ENCODE results near the gene PKM. TPM values are rescaled to one million over a fixed set of nuclear protein-coding genes. Genes with fewer than 3 reads are reported as not detected.

Gene PKM
- polyA plus RNA-seq, 4 donors: 599 to 668 (median 642) TPM

- no peak for DNase-seq (ENCODE audit: low read depth in 4 of 4, low spot score in 3 of 4)
Observed at GRCh38 chr15:72162569-72162968, 68.4 kb downstream of the PKM start.

DNA sequence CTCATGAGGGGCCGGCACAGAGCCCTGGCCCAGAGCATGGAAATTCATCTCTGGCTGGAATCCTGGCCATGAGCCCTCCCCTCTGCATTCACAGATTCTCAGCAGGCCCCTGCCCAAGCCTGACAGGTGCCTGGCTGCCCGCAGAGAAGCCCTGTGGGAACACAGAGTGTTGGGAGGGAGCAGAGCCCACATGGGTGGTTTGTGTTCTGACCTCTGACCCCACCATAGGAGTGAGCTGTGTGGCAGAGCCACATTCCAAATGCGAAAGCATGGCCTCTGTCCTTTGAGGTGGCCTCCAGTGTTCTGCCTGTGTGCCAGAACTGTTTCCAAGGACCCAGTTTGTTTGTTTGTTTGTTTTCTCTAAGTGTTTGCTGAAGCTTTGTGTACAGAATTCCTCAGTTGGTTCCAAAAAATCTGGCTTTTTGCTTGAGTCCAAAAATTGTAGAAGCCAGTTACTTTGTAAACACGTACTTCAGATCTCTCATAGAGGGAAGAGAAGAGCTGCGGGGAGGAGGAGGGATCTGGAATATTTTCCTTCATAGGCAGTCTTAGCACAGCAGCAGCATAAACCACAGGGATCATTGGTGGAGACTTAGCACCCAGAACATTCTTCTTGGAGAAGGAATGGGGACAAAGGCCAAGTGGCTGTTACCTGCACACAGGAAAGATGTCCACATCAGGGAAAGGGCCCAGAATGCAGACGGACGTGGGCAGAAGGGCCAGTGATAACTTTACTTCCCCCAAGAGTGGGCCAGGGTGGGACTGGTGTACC lies 69.4 kb downstream of the PKM start:
- no peak for DNase-seq (ENCODE audit: low read depth in 4 of 4, low spot score in 3 of 4)

DNA sequence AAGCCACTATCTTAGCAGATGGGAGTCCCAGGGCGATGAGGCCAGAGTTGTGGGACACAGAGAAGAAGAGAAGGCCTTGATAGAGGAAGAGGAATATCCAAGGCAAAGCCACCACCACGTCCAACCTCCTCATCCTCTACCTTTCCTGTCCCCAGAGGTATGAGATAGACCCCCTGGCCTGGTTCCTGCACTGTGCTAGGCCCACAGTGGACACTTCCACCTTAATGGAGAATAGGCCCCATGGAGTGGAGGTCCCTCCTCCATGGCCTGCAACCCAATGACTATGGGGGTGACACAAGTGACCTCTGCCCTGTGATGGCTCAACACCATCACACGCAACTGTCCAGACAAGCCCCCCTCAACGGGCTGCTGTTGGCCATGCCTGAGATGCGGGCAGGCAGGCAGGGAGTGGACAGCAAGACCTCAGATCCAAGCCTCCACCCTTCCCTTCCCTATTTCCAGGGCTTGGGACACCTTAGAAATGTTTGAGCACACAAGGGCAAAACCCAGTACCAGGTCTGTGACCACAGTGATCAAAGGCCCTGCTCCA lies 70.2 kb downstream of the PKM start:
- DNase-seq (ENCODE audit: low read depth in 4 of 4, low spot score in 3 of 4): no peak

- no peak for DNase-seq (ENCODE audit: low read depth in 4 of 4, low spot score in 3 of 4)
Observed at GRCh38 chr15:72156928-72157327, 74.1 kb downstream of the PKM start.

- DNase-seq (ENCODE audit: low read depth in 4 of 4, low spot score in 3 of 4): peak; percentile 82 to 86 (median 83)
Observed at GRCh38 chr15:72155635-72156616, 75.1 kb downstream of the PKM start.

DNA sequence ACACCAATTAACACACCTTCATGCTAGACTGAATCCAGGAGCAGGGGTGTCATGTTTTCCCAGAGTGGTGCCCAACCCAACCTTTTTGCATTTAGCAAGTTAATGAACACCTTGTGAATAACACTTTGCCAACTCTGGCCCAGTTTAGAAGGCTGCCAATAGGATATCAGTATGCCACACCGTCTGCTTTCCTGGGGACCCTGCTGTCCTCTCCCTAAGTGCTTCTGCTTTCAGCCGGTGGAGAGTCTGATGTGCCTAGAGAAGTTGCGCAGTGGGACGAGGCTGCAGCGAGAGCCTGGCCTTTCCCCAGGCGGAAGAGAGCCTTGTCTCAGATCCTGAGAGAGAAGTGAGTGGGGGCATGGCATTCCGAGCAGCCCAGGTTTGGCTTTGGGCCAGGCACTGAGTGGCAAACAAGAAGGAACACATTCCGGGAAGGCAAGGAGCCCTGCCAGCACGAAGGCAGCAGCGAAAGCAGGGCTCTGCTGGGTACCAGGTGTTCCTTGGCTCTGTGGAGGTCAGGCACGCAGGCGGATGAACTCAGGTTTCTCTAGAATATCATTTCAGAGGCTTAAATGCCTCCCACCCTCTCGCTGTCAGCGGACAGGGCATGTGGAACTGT lies 75.9 kb downstream of the PKM start:
- DNase-seq (ENCODE audit: low read depth in 4 of 4, low spot score in 3 of 4): peak; percentile 71 to 82 (median 78)

DNA sequence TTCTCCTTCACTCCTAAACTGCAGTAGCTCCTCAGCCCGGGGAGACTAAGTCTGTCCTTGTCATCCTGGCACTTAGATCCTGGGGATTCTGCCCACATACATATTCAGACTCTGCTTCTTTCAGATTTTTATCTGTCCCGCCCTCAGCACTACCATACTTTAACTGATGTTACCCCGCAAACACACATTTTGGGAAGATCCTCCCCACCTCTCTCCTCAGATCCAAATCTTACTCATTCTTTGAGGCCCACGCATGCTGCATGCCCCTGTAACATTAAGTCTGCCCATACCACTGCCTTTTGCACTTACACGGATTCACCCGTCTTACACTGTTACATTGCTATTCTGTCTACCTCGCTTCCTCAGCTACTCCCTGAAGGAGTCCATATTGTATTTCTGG lies 76.7 kb downstream of the PKM start:
- no peak for DNase-seq (ENCODE audit: low read depth in 4 of 4, low spot score in 3 of 4)

DNA sequence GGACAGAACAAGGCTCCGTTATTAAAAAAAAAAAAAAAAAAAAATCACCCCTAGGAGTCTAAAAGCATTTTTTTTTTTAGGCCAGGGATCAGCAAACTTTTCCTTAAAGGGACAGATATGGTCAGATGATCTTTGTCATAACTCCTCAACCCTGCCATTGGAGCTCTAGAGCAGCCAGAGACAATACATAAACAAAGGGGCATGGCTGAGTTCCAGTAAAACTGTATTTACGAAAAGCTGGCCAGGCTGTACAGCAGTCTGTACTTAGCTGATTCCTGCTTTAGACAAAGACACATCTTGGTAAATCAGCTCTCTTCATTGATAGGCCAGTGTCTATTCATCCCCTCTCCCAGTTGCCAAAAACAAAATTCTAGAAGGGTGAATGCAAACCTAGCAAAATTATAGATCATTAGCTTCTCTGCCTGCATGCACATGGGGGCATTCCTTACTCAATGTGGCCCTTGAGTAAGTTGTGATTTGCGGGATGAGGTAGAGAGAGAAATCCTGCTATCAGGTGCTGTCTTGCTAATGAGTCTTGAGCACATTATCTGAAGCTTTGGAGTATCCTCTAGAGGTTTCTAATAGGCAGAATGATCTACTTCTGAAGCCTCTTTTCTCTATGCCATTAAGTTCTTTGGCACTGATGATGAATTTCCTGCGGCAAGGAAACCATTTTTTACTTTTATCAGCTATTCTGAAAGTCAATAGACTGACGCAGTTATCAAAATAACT lies 77.6 kb downstream of the PKM start:
- DNase-seq (ENCODE audit: low read depth in 4 of 4, low spot score in 3 of 4): no peak

Other genes starting within 250 kb of the PKM start
- gene MYO9A, start 113.0 kb downstream of the PKM start, polyA plus RNA-seq (ENCODE audit: insufficient read length in 4 of 4): 10 to 100 TPM; 32.4 to 36.6 (median 33.4) TPM
- gene SENP8, start 112.8 kb downstream of the PKM start, polyA plus RNA-seq (ENCODE audit: insufficient read length in 4 of 4): 1 to 10 TPM; 6.2 to 9.3 (median 8.2) TPM
- gene GRAMD2A, start 33.4 kb downstream of the PKM start, polyA plus RNA-seq (ENCODE audit: insufficient read length in 4 of 4): 10 to 100 TPM in 1 of 4 donors, 1 to 10 TPM in 3; 6.4 to 10.0 (median 7.9) TPM
- 100 to 1,000 TPM in 2 of 4 donors, 10 to 100 TPM in 2; 87.4 to 128 (median 97.6) TPM for gene PARP6, start 41.4 kb upstream of the PKM start, polyA plus RNA-seq (ENCODE audit: insufficient read length in 4 of 4)
- gene CELF6, start 89.0 kb upstream of the PKM start, polyA plus RNA-seq (ENCODE audit: insufficient read length in 4 of 4): 1 to 10 TPM; 3.9 to 5.2 (median 4.3) TPM
- 100 to 1,000 TPM; 102 to 127 (median 121) TPM for gene HEXA, start 144.8 kb upstream of the PKM start, polyA plus RNA-seq (ENCODE audit: insufficient read length in 4 of 4)
- not detected for gene TMEM202, start 167.1 kb upstream of the PKM start, polyA plus RNA-seq (ENCODE audit: insufficient read length in 4 of 4)
- gene ARIH1, start 243.1 kb upstream of the PKM start, polyA plus RNA-seq (ENCODE audit: insufficient read length in 4 of 4): 100 to 1,000 TPM; 184 to 211 (median 203) TPM